SK-N-SH treated with all-trans-retinoic acid at 6 μM for 48 hours (cell line): ENCODE data around the gene OVOL3.

Experiments
- ATAC-seq: fragments of 200-7000 bp; cut with Tn5 transposase; 3 replicates; pipeline ENCODE4 v1.9.1; 2020; ENCODE audit warnings: mild to moderate bottlenecking, moderate library complexity
- ARNTL ChIP-seq: fragments of 450-650 bp; formaldehyde crosslinking; IDR thresholded peaks from 2 replicates; pipeline ENCODE4 v1.5.0; 2020; ENCODE audit warnings: low read depth, mild to moderate bottlenecking, moderate library complexity, borderline replicate concordance
- BACH2 ChIP-seq: fragments of 250-450 bp; sonication (Bioruptor Pico); IDR thresholded peaks from 2 replicates; pipeline ENCODE4 v1.9.0; 2021; ENCODE audit warnings: mild to moderate bottlenecking, borderline replicate concordance
- CSDC2 ChIP-seq: fragments of 250-450 bp; sonication (Bioruptor Pico); IDR thresholded peaks from 2 replicates; pipeline ENCODE4 v1.5.0; 2020; ENCODE audit warnings: mild to moderate bottlenecking, moderate library complexity
- ESRRG ChIP-seq: fragments of 250-450 bp; sonication (Bioruptor Pico); IDR thresholded peaks from 2 replicates; pipeline ENCODE4 v1.6.1; 2021; ENCODE audit warnings: mild to moderate bottlenecking
- GLIS3 ChIP-seq: fragments of 250-450 bp; sonication (Bioruptor Pico); IDR thresholded peaks from 2 replicates; pipeline ENCODE4 v1.5.0; 2020; ENCODE audit warnings: mild to moderate bottlenecking, moderate library complexity
- ISL1 ChIP-seq: fragments of 250-450 bp; sonication (Bioruptor Pico); IDR thresholded peaks from 2 replicates; pipeline ENCODE4 v2.1.2; 2022; ENCODE audit warnings: mild to moderate bottlenecking, moderate library complexity
- PPARA ChIP-seq: fragments of 250-450 bp; sonication (Bioruptor Pico); IDR thresholded peaks from 2 replicates; pipeline ENCODE4 v1.5.0; 2020; ENCODE audit warnings: mild to moderate bottlenecking, borderline replicate concordance
- RARB ChIP-seq: fragments of 250-450 bp; sonication (Bioruptor Pico); IDR thresholded peaks from 2 replicates; pipeline ENCODE4 v1.8.0; 2021; ENCODE audit warnings: mild to moderate bottlenecking, moderate library complexity
- SNAI2 ChIP-seq: fragments of 250-450 bp; sonication (Bioruptor Pico); IDR thresholded peaks from 2 replicates; pipeline ENCODE4 v1.5.0; 2020; ENCODE audit warnings: mild to moderate bottlenecking, moderate library complexity
- TCF4 ChIP-seq: fragments of 250-450 bp; sonication (Bioruptor Pico); IDR thresholded peaks from 2 replicates; pipeline ENCODE4 v1.8.0; 2021; ENCODE audit warnings: mild to moderate bottlenecking, moderate library complexity, borderline replicate concordance
- ZC3H10 ChIP-seq: fragments of 250-450 bp; sonication (Bioruptor Pico); IDR thresholded peaks from 2 replicates; pipeline ENCODE4 v1.5.1; 2021; ENCODE audit warnings: mild to moderate bottlenecking, moderate library complexity
- ZFP3 ChIP-seq: fragments of 250-450 bp; sonication (Bioruptor Pico); IDR thresholded peaks from 2 replicates; pipeline ENCODE4 v1.5.0; 2020; ENCODE audit warnings: mild to moderate bottlenecking, moderate library complexity
- ZFP30 ChIP-seq: fragments of 450-650 bp; formaldehyde crosslinking; IDR thresholded peaks from 2 replicates; pipeline ENCODE4 v1.5.0; 2022; ENCODE audit warnings: mild to moderate bottlenecking, moderate library complexity
- ZNF70 ChIP-seq: fragments of 450-650 bp; formaldehyde crosslinking; IDR thresholded peaks from 2 replicates; pipeline ENCODE4 v1.5.0; 2020; ENCODE audit warnings: mild to moderate bottlenecking, moderate library complexity
- TF ChIP-seq, protein P1 (sequence below): fragments of 250-450 bp; sonication (Bioruptor Pico); IDR thresholded peaks from 2 replicates; pipeline ENCODE4 v1.8.0; 2021; ENCODE audit warnings: low read depth, mild to moderate bottlenecking, moderate library complexity, borderline replicate concordance
- TF ChIP-seq, protein P2 (sequence below): fragments of 250-450 bp; sonication (Bioruptor Pico); IDR thresholded peaks from 2 replicates; pipeline ENCODE4 v1.8.0; 2020; ENCODE audit warnings: mild to moderate bottlenecking, moderate library complexity, borderline replicate concordance
- TF ChIP-seq, protein P3 (sequence below): fragments of 250-450 bp; sonication (Bioruptor Pico); IDR thresholded peaks from 2 replicates; pipeline ENCODE4 v1.5.1; 2020; ENCODE audit warnings: low read depth, mild to moderate bottlenecking, moderate library complexity
- TF ChIP-seq, protein P4 (sequence below): fragments of 250-450 bp; sonication (Bioruptor Pico); IDR thresholded peaks from 2 replicates; pipeline ENCODE4 v1.5.1; 2021; ENCODE audit warnings: mild to moderate bottlenecking, moderate library complexity
- TF ChIP-seq, protein P5 (sequence below): fragments of 250-450 bp; sonication (Bioruptor Pico); IDR thresholded peaks from 2 replicates; pipeline ENCODE4 v1.5.0; 2020; ENCODE audit warnings: mild to moderate bottlenecking, moderate library complexity

Gene OVOL3

DNA sequence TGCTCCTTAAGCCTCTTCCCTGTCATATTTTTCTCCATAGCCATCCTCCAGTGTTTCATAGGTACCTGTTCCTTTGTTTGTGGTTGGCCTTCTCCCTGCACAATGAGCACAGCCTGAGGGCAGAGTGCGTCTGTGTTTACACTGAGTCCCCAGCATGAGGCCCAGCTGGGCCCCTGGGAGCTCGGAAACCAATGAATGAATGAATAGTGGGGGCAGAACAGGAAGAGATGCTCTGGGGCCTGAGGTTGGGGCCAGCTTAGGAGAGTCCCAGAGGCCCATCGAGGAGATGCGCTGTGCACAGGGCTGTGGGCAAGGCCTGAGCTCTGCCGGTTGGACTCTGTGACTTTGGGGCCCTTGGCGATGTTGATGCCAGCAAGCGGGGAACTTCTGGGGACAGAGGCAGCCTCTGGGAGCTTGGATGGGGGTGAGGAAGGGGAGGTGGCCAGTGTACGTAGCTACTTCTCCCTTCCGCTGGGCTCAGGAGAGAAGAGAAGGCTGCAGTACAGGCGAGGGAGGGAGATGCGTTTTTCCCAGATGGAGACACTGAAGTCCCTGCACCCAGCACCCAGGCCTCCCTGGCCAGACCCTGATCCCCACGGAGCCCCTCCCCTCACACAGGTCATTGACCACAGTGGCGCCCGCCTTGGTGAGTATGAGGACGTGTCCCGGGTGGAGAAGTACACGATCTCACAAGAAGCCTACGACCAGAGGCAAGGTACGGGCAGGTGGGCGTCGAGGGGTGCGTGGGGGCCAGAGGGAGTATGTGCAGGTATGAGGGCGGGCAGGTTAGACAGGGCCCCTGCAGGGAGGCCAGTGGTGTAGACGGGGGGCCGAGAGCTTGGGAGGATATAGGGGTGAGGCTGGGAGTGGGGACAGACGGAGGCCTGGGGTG lies 9.4 kb downstream of the OVOL3 start:
- ATAC-seq = no peak
- TF ChIP-seq ZNF70 (CRISPR knock-in tag) = no peak
- TF ChIP-seq TCF4 = no peak

DNA sequence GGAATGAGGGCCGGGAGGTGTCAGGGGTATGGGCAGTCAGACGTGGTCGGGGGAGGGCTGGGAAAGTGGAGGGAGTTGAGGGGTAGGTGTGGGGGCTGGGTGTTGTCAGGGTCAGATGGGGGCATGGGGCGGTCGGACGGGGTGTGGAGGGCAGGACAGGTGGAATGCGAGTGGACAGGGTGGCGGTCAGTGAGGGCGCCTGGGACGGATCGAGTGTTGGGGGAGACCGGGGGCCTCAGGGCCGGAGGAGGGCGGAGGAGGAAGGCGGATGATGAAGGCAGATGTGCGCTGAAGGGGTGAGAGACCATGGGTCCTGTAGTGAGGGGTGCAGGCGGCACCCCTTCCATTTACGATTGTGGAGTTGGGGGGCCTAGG lies 10.0 kb downstream of the OVOL3 start:
- no peak for ATAC-seq
- no peak for TF ChIP-seq CSDC2
- TF ChIP-seq ZC3H10 = no peak
- TF ChIP-seq, protein P1, sequence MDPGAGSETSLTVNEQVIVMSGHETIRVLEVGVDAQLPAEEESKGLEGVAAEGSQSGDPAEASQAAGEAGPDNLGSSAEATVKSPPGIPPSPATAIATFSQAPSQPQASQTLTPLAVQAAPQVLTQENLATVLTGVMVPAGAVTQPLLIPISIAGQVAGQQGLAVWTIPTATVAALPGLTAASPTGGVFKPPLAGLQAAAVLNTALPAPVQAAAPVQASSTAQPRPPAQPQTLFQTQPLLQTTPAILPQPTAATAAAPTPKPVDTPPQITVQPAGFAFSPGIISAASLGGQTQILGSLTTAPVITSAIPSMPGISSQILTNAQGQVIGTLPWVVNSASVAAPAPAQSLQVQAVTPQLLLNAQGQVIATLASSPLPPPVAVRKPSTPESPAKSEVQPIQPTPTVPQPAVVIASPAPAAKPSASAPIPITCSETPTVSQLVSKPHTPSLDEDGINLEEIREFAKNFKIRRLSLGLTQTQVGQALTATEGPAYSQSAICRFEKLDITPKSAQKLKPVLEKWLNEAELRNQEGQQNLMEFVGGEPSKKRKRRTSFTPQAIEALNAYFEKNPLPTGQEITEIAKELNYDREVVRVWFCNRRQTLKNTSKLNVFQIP = no peak
- TF ChIP-seq BACH2 (CRISPR knock-in tag) = no peak
- TF ChIP-seq, protein P2, sequence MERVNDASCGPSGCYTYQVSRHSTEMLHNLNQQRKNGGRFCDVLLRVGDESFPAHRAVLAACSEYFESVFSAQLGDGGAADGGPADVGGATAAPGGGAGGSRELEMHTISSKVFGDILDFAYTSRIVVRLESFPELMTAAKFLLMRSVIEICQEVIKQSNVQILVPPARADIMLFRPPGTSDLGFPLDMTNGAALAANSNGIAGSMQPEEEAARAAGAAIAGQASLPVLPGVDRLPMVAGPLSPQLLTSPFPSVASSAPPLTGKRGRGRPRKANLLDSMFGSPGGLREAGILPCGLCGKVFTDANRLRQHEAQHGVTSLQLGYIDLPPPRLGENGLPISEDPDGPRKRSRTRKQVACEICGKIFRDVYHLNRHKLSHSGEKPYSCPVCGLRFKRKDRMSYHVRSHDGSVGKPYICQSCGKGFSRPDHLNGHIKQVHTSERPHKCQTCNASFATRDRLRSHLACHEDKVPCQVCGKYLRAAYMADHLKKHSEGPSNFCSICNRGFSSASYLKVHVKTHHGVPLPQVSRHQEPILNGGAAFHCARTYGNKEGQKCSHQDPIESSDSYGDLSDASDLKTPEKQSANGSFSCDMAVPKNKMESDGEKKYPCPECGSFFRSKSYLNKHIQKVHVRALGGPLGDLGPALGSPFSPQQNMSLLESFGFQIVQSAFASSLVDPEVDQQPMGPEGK = no peak
- no peak for TF ChIP-seq ZFP3 (CRISPR knock-in tag)
- no peak for TF ChIP-seq RARB
- no peak for TF ChIP-seq ZFP30 (CRISPR knock-in tag)

DNA sequence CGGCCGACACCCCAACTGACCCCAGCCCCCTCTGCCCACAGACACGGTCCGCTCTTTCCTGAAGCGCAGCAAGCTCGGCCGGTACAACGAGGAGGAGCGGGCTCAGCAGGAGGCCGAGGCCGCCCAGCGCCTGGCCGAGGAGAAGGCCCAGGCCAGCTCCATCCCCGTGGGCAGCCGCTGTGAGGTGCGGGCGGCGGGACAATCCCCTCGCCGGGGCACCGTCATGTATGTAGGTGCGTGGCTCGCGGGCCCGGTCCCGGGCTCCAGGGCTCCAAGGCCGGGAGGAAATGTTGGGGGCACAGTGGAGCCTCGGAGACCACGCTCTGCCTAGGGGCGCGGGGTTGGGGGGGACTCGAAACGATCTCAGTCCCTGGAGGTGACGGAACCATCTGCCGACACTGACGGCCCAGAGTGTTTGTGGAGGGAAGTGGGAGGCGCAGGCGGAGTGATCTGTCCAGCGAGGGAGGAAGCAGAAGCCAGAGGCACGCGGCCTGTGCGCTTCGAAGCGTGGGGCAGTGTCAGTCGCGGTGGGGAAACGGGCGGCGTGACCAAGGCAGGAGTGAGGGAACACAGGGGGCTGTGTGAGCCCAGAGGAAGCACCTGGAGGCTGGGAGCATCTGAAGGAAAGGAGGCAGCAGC lies 10.7 kb downstream of the OVOL3 start:
- ATAC-seq = no peak
- TF ChIP-seq, protein P3, sequence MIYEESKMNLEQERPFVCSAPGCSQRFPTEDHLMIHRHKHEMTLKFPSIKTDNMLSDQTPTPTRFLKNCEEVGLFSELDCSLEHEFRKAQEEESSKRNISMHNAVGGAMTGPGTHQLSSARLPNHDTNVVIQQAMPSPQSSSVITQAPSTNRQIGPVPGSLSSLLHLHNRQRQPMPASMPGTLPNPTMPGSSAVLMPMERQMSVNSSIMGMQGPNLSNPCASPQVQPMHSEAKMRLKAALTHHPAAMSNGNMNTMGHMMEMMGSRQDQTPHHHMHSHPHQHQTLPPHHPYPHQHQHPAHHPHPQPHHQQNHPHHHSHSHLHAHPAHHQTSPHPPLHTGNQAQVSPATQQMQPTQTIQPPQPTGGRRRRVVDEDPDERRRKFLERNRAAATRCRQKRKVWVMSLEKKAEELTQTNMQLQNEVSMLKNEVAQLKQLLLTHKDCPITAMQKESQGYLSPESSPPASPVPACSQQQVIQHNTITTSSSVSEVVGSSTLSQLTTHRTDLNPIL (CRISPR knock-in tag) = no peak
- no peak for TF ChIP-seq ESRRG (CRISPR knock-in tag)
- TF ChIP-seq ISL1 (CRISPR knock-in tag) = no peak
- TF ChIP-seq ARNTL = no peak
- no peak for TF ChIP-seq SNAI2 (CRISPR knock-in tag)

DNA sequence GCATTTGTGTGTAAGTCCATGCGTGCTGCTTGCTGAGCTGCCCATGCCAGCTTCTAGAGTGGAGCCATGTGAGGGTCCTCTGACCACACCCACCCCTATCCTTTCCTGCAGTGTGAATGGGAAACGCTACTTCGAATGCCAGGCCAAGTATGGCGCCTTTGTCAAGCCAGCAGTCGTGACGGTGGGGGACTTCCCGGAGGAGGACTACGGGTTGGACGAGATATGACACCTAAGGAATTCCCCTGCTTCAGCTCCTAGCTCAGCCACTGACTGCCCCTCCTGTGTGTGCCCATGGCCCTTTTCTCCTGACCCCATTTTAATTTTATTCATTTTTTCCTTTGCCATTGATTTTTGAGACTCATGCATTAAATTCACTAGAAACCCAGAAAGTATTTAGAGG lies 14.6 kb downstream of the OVOL3 start:
- no peak for TF ChIP-seq RARB
- TF ChIP-seq TCF4 = no peak
- TF ChIP-seq, protein P1 = no peak
- TF ChIP-seq GLIS3 = no peak
- TF ChIP-seq ISL1 (CRISPR knock-in tag) = no peak
- no peak for TF ChIP-seq ZFP3 (CRISPR knock-in tag)
- TF ChIP-seq PPARA (CRISPR knock-in tag) = no peak
- TF ChIP-seq, protein P2 = no peak
- TF ChIP-seq SNAI2 (CRISPR knock-in tag) = no peak
- no peak for TF ChIP-seq ZFP30 (CRISPR knock-in tag)
- TF ChIP-seq, protein P4, sequence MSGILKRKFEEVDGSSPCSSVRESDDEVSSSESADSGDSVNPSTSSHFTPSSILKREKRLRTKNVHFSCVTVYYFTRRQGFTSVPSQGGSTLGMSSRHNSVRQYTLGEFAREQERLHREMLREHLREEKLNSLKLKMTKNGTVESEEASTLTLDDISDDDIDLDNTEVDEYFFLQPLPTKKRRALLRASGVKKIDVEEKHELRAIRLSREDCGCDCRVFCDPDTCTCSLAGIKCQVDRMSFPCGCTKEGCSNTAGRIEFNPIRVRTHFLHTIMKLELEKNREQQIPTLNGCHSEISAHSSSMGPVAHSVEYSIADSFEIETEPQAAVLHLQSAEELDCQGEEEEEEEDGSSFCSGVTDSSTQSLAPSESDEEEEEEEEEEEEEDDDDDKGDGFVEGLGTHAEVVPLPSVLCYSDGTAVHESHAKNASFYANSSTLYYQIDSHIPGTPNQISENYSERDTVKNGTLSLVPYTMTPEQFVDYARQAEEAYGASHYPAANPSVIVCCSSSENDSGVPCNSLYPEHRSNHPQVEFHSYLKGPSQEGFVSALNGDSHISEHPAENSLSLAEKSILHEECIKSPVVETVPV (CRISPR knock-in tag) = no peak
- TF ChIP-seq, protein P5, sequence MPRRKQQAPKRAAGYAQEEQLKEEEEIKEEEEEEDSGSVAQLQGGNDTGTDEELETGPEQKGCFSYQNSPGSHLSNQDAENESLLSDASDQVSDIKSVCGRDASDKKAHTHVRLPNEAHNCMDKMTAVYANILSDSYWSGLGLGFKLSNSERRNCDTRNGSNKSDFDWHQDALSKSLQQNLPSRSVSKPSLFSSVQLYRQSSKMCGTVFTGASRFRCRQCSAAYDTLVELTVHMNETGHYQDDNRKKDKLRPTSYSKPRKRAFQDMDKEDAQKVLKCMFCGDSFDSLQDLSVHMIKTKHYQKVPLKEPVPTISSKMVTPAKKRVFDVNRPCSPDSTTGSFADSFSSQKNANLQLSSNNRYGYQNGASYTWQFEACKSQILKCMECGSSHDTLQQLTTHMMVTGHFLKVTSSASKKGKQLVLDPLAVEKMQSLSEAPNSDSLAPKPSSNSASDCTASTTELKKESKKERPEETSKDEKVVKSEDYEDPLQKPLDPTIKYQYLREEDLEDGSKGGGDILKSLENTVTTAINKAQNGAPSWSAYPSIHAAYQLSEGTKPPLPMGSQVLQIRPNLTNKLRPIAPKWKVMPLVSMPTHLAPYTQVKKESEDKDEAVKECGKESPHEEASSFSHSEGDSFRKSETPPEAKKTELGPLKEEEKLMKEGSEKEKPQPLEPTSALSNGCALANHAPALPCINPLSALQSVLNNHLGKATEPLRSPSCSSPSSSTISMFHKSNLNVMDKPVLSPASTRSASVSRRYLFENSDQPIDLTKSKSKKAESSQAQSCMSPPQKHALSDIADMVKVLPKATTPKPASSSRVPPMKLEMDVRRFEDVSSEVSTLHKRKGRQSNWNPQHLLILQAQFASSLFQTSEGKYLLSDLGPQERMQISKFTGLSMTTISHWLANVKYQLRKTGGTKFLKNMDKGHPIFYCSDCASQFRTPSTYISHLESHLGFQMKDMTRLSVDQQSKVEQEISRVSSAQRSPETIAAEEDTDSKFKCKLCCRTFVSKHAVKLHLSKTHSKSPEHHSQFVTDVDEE = no peak
- TF ChIP-seq BACH2 (CRISPR knock-in tag) = no peak
- TF ChIP-seq ARNTL = no peak
- ATAC-seq = no peak
